Measurements from ENCODE around the gene NOS1AP. TPM values are rescaled to one million over a fixed set of nuclear protein-coding genes. Genes with fewer than 3 reads are reported as not detected.

The NOS1AP gene
- total RNA-seq, 1 experiment from 2014 or later = 9.9 TPM

- H3K9me3 Mint-ChIP-seq (ENCODE audit: low read depth, unreplicated experiment) = no peaks in the 10 kb centered on the region
- TF ChIP-seq CTCF (IDR thresholded peaks at IDR 0.05; ENCODE audit: unreplicated experiment) = no peak
- CTCF ChIA-PET = no interaction called here
- intact Hi-C loops (cut with micrococcal nuclease; ENCODE audit: unreplicated experiment) = no loop called here
- H3K4me1 Mint-ChIP-seq (ENCODE audit: low read depth, unreplicated experiment) = peaks cover 23% of the 10 kb centered on the region
- H3K36me3 Mint-ChIP-seq (ENCODE audit: insufficient read depth, unreplicated experiment) = no peaks in the 10 kb centered on the region
- H3K27ac Mint-ChIP-seq (ENCODE audit: unreplicated experiment) = no peak overlapping the region
- DNase-seq = no peak
- no TSS peak for BruUV-seq (replicated peaks)
- no peaks in the 10 kb centered on the region for H3K27me3 Mint-ChIP-seq (ENCODE audit: unreplicated experiment)
- H3K4me3 Mint-ChIP-seq (ENCODE audit: low read depth, unreplicated experiment) = no peak overlapping the region
These were observed 244.7 kb downstream of the NOS1AP start for GRCh38 chr1:162314206-162314605.

DNA sequence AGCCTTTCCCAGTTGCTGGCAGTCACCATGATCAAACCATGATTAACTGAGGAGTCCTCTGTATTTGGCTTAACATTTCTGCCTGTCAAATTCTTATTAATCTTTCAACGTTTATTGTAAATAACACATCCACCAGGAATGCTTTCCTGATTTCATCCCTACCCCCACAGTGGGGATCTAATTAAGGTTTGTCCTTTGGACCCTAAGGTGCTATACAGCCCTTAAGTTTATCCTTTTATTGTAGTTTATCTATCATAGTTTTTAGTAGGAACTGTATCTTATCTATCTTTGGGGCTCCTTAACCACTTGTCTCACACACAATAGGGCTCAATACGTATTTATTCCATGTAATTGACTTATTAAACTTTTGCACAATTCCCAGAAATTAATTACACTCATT is 246.2 kb downstream of the NOS1AP start:
- Mint-ChIP-seq H3K9me3 (ENCODE audit: low read depth, unreplicated experiment) (no peaks in the 10 kb centered on the region), H3K36me3 (ENCODE audit: insufficient read depth, unreplicated experiment) (no peaks in the 10 kb centered on the region), H3K27ac (ENCODE audit: unreplicated experiment) (no peak overlapping the region), H3K4me3 (ENCODE audit: low read depth, unreplicated experiment) (no peak overlapping the region), H3K27me3 (ENCODE audit: unreplicated experiment) (no peaks in the 10 kb centered on the region), H3K4me1 (ENCODE audit: low read depth, unreplicated experiment) (peaks cover 31% of the 10 kb centered on the region)
- no peak for DNase-seq
- no TSS peak for BruUV-seq (replicated peaks)
- CTCF ChIA-PET = no interaction called here
- no peak for TF ChIP-seq CTCF (IDR thresholded peaks at IDR 0.05; ENCODE audit: unreplicated experiment)
- intact Hi-C loops (cut with micrococcal nuclease; ENCODE audit: unreplicated experiment) = no loop called here

DNA sequence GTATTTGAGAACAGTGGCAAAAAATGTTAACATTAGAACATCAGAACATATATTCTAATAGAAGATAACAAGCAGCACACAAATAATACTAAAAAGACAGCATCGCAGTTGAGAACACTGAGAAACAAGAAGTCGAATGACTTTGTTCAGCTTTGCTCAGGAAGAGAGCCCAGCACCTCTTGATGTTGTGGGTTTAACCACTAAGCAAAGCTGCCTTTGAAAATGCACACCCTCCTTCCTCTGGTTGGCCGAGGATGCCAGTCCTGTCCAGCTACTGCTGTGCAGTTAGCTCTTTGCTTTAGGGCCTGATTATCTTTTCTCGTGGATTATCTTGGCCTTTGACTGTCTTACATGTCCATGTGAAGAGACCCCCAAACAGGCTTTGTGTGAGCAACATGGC is 246.7 kb downstream of the NOS1AP start:
- no peak for DNase-seq
- no peak for TF ChIP-seq CTCF (IDR thresholded peaks at IDR 0.05; ENCODE audit: unreplicated experiment)
- CTCF ChIA-PET = no interaction called here
- Mint-ChIP-seq H3K4me3 (ENCODE audit: low read depth, unreplicated experiment) (no peak overlapping the region), H3K4me1 (ENCODE audit: low read depth, unreplicated experiment) (peaks cover 31% of the 10 kb centered on the region), H3K9me3 (ENCODE audit: low read depth, unreplicated experiment) (no peaks in the 10 kb centered on the region), H3K27me3 (ENCODE audit: unreplicated experiment) (no peaks in the 10 kb centered on the region), H3K27ac (ENCODE audit: unreplicated experiment) (no peak overlapping the region), H3K36me3 (ENCODE audit: insufficient read depth, unreplicated experiment) (no peaks in the 10 kb centered on the region)
- intact Hi-C loops (cut with micrococcal nuclease; ENCODE audit: unreplicated experiment) = no loop called here
- BruUV-seq (replicated peaks) = no TSS peak

DNA sequence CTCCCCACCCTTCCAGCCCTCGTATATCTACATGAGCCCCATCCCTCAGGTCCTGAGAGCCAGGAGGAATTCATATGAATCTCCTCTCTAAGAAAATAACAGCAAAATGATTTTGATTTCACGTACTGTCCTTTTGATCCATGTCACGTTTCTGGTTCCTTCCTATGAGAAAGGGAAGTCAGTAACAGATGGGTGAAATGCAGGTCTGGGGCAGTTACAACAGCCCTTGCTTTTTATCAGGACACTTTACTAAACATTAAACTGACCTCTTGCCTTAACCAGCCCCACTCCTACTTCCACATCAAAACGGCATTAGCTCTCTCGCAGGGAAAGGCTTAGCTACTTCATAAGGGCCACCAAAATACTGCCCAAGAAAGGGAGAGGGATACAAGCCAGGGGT is 248.1 kb downstream of the NOS1AP start:
- no peaks in the 10 kb centered on the region for H3K27me3 Mint-ChIP-seq (ENCODE audit: unreplicated experiment)
- H3K36me3 Mint-ChIP-seq (ENCODE audit: insufficient read depth, unreplicated experiment) = no peaks in the 10 kb centered on the region
- peaks cover 31% of the 10 kb centered on the region for H3K4me1 Mint-ChIP-seq (ENCODE audit: low read depth, unreplicated experiment)
- H3K4me3 Mint-ChIP-seq (ENCODE audit: low read depth, unreplicated experiment) = no peak overlapping the region
- H3K27ac Mint-ChIP-seq (ENCODE audit: unreplicated experiment) = no peak overlapping the region
- no TSS peak for BruUV-seq (replicated peaks)
- H3K9me3 Mint-ChIP-seq (ENCODE audit: low read depth, unreplicated experiment) = no peaks in the 10 kb centered on the region
- DNase-seq = no peak
- intact Hi-C loops (cut with micrococcal nuclease; ENCODE audit: unreplicated experiment) = no loop called here
- CTCF ChIA-PET = interaction anchor here (1.2 kb wide), 1 partner anchor 40 kb away, joined by 4 read pairs; no protein-coding TSS in a partner anchor
- TF ChIP-seq CTCF (IDR thresholded peaks at IDR 0.05; ENCODE audit: unreplicated experiment) = no peak

Data from Calu3 (cell line).